Fibroblast of villous mesenchyme (primary cell): ENCODE data around the gene ZFHX3. TPM values are rescaled to one million over a fixed set of nuclear protein-coding genes. Genes with fewer than 3 reads are reported as not detected.

Source experiments
- DNase-seq: peaks from one replicate; pipeline ENCODE4 v3.0.0-alpha.2; 2010; ENCODE audit warnings: low read depth
- H3K4me3 ChIP-seq: 2 replicates; pipeline ENCODE4 v1.5.1; 2011; ENCODE audit warnings: low read depth, mild to moderate bottlenecking, low read length
- CTCF ChIP-seq: IDR thresholded peaks from 2 replicates; pipeline ENCODE4 v1.5.1; 2012; ENCODE audit warnings: low read depth, mild to moderate bottlenecking, low read length; ENCODE audit not compliant: insufficient read depth
- total RNA-seq: library from RNA; depleted of rRNA; stranded (reverse); fragments of >200 nt; gene quantifications from 2 replicates; pipeline ENCODE4 v1.2.3, GENCODE V29; 2012

The ZFHX3 gene
- total RNA-seq, 1 donor: 3.9 TPM

DNA sequence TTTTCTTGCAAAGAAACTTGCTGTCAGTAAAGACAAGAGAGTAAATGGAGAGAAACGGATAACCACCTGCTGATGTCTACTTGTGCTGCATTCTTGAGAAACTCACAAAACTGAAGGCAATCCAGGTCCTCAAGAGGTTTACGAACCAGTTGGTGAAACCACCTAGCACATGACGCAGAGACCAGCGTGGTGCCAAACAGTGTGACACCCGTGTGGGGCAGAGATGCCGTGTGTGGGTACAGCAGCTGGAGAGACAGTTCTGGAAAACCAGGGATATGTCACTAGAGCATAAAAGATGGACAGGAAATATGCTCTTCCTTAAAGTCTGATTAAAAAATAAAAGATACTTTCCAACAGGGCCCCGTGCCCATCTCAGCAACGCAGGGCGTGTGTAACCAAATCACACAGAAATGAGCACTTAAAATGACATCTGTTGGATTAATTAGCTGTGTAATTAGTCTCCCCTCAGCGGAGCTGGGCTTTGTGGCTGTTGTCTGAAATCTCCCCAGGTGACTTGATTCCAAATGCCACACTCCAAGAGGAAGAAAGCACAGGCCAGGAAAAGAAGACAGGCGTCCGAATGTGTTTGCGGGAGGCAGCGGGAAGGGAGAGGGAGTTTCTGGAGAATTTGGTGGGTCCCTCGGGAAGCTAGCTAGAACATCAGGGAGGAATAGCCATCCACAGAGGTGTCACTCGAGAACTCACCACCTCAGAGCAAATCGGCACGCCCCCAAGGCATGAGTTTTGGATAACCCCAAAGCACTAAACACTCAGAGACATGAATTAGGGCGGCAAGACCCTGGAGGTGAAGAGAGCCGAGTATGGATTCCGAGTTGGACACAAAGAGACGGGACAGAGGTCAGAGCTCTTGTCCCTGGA, 109.8 kb downstream of the ZFHX3 start:
- no peak overlapping the region for H3K4me3 ChIP-seq
- no peak for DNase-seq
- TF ChIP-seq CTCF: no peak

DNA sequence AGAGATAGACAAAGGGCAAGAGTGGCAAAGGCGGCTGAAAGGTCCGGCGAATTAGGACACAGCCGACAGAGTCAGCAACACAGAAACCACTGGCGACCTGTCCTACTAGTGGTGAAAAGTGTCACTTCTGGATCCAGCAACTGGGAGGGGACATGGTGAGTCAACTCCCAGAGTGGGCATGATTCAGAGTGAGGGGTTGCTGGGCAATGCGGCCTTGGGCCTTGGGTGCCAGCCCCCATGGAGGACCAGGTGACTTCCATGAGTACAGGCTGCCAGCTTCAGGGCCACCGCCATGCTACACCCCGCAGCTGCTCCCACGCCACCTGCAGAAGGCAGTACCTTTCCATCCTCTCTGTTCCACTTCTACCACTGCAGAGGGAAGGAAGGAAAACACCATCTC, 110.6 kb downstream of the ZFHX3 start:
- DNase-seq: no peak
- no peak overlapping the region for H3K4me3 ChIP-seq
- no peak for TF ChIP-seq CTCF

- H3K4me3 ChIP-seq: no peak overlapping the region
- TF ChIP-seq CTCF: no peak
- DNase-seq: no peak
Measured at GRCh38 chr16:72936408-72936807, 111.5 kb downstream of the ZFHX3 start.

DNA sequence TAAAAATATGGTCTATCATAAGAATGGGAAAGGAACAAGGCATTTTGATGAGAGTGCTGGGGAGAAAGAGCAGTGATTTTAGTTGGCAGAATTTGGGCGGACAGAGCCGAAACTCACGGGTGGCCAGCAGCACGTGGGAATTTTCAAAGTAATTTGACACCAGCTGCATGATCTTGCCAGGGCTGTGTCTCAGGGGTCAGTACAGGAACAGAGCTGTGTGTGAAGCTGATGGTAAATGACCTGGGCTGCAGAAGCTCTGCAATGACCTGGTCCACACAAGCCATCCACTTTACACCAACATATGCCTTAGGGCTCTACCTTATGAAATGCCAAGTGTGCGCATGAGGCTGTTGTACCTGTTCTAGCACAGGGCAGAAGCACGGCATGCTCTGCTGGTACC, 112.0 kb downstream of the ZFHX3 start:
- peak; percentile 27 for DNase-seq
- no peak overlapping the region for H3K4me3 ChIP-seq
- TF ChIP-seq CTCF: no peak

GRCh38 chr16:72934636-72935403, 113.1 kb downstream of the ZFHX3 start:
- no peak overlapping the region for H3K4me3 ChIP-seq
- no peak for TF ChIP-seq CTCF
- peak; percentile 97 for DNase-seq

DNA sequence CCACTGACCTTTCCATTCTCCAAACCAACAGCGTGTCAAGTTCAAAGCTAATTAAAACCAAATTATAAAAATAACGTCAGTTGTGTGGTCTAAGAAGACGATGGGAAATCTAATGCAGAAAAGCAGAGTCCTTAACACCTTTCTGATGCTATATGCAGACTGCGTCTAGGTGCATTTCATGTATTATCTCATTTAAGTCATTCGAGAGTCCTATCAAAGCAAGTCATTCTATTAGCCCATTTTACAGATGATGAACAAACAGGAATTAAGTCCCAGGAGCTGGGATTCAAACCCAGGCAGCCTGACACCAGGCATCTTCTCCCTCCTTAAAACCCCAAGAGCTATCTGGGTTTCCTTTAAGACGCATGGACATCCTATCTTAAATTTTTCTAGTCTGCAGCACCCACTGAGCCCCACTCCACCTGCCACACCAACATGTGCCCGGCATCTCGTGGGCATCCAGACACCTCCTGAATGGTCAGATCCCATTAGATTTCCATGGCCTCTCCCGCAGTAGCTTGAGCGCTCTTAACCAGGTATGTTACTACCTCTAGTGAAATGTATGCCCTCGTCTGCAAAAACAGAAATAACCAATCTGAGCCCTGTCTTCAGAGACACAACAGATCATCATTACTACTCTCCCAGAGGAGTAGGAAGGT, 115.1 kb downstream of the ZFHX3 start:
- no peak for DNase-seq
- no peak overlapping the region for H3K4me3 ChIP-seq
- TF ChIP-seq CTCF: no peak
